Myocyte (in vitro differentiated cells): ENCODE results near the gene ACTR1A. TPM values are rescaled to one million over a fixed set of nuclear protein-coding genes. Genes with fewer than 3 reads are reported as not detected.
"Not testable (repeated sequence)": the region's sequence is repeated elsewhere in the genome, so short reads cannot be mapped to it uniquely, and the experiment has no call there.

ENCODE experiments used
- DNase-seq: peaks from one replicate; pipeline ENCODE4 v3.0.0-alpha.2; 2012; ENCODE audit warnings: low read depth
- total RNA-seq: library from RNA; depleted of rRNA; stranded (reverse); fragments of >200 nt; gene quantifications from 2 replicates; pipeline ENCODE4 v1.2.3, GENCODE V29; 2014

The ACTR1A gene
- total RNA-seq, 1 donor from 2014 or later = 206 TPM

- peak; percentile 13 for DNase-seq
Measured at GRCh38 chr10:102517553-102517952, 15.0 kb upstream of the ACTR1A start.

- no peak for DNase-seq
Measured at GRCh38 chr10:102515724-102516123, 13.2 kb upstream of the ACTR1A start.

- peak; percentile 60 for DNase-seq
Measured at GRCh38 chr10:102514487-102515311, 12.2 kb upstream of the ACTR1A start.

- no peak for DNase-seq
Measured at GRCh38 chr10:102511583-102512274, 9.2 kb upstream of the ACTR1A start.

GRCh38 chr10:102509387-102509786, 6.9 kb upstream of the ACTR1A start:
- DNase-seq = no peak

- DNase-seq = no peak
Measured at GRCh38 chr10:102508506-102508905, 6.0 kb upstream of the ACTR1A start.

GRCh38 chr10:102507521-102507920, 5.0 kb upstream of the ACTR1A start:
- DNase-seq = no peak

GRCh38 chr10:102505462-102506115, 3.1 kb upstream of the ACTR1A start:
- DNase-seq = peak; percentile 75

- peak; percentile 21 for DNase-seq
Measured at GRCh38 chr10:102504976-102505300, 2.4 kb upstream of the ACTR1A start.

- peak; percentile 20 for DNase-seq
Measured at GRCh38 chr10:102504179-102504975, 1.9 kb upstream of the ACTR1A start.

- DNase-seq = peak; percentile 100
Measured at GRCh38 chr10:102503264-102504178, 1.0 kb upstream of the ACTR1A start, which contains the start of gene SUFU. TSS of gene SUFU (plus strand) at chr10:102503972. CDS start at chr10:102504153, 181 bp downstream.

GRCh38 chr10:102502029-102502336, 529 bp downstream of the ACTR1A start:
- peak; percentile 100 for DNase-seq

- peak; percentile 24 for DNase-seq
Measured at GRCh38 chr10:102501201-102502028, 1.1 kb downstream of the ACTR1A start.

GRCh38 chr10:102500686-102501085, 1.8 kb downstream of the ACTR1A start:
- not testable (repeated sequence) for DNase-seq

GRCh38 chr10:102499356-102499755, 3.2 kb downstream of the ACTR1A start:
- no peak for DNase-seq

- no peak for DNase-seq
Measured at GRCh38 chr10:102497545-102497944, 5.0 kb downstream of the ACTR1A start.

GRCh38 chr10:102493771-102494170, 8.7 kb downstream of the ACTR1A start:
- DNase-seq = no peak

GRCh38 chr10:102492983-102493382, 9.5 kb downstream of the ACTR1A start:
- DNase-seq = peak; percentile 75

GRCh38 chr10:102492344-102492939, 10.1 kb downstream of the ACTR1A start:
- no peak for DNase-seq
